VCaP (cell line): ENCODE measurements around the gene CDKN2A.

ENCODE experiments used
- H3K27ac ChIP-seq: fragments of 450-650 bp; 2 replicates; pipeline ENCODE4 v1.5.1; 2017
- CTCF ChIP-seq: fragments of 450-650 bp; conservative IDR thresholded peaks from 2 replicates; pipeline ENCODE4 v1.5.1; 2017; ENCODE audit warnings: mild to moderate bottlenecking, moderate library complexity

The CDKN2A gene

GRCh38 chr9:21993893-21994555, at the start of gene CDKN2A:
TSS of gene CDKN2A (minus strand) at chr9:21994392.
- H3K27ac ChIP-seq, result peak within 1 kb of the TSS; percentile 70
- no peak; the same call in none of the 2 replicates for TF ChIP-seq CTCF

GRCh38 chr9:22043928-22044327, 49.7 kb upstream of the CDKN2A start:
- TF ChIP-seq CTCF, result no peak
- H3K27ac ChIP-seq, result no peak overlapping the region

GRCh38 chr9:22041775-22042174, 47.6 kb upstream of the CDKN2A start:
- TF ChIP-seq CTCF, result no peak
- H3K27ac ChIP-seq, result peak overlapping the region; percentile 76

GRCh38 chr9:22041344-22041743, 47.2 kb upstream of the CDKN2A start:
- no peak for TF ChIP-seq CTCF
- H3K27ac ChIP-seq, result peak overlapping the region; percentile 76

GRCh38 chr9:22040760-22041159, 46.6 kb upstream of the CDKN2A start:
- peak overlapping the region; percentile 76 for H3K27ac ChIP-seq
- TF ChIP-seq CTCF, result no peak

- no peak for TF ChIP-seq CTCF
- H3K27ac ChIP-seq, result no peak overlapping the region
These were observed 45.1 kb upstream of the CDKN2A start for GRCh38 chr9:22039258-22039657.

- peak; percentile 83 for TF ChIP-seq CTCF
- H3K27ac ChIP-seq, result no peak overlapping the region
These were observed 43.9 kb upstream of the CDKN2A start for GRCh38 chr9:22037954-22038690.
